Chondrocyte (in vitro differentiated cells): ENCODE data around the gene TMTC2. TPM values are rescaled to one million over a fixed set of nuclear protein-coding genes. Genes with fewer than 3 reads are reported as not detected.

Experiments
- DNase-seq: peaks from one replicate; pipeline ENCODE4 v3.0.0; 2021; ENCODE audit warnings: mixed read lengths, low spot score
- H3K27ac Mint-ChIP-seq: one replicate; pipeline ENCODE4 v1.8.0; 2021; ENCODE audit warnings: mild to moderate bottlenecking, moderate library complexity, mixed read lengths; ENCODE audit not compliant: unreplicated experiment
- H3K27me3 Mint-ChIP-seq: 2 replicates; pipeline ENCODE4 v1.8.0; 2021; ENCODE audit warnings: low read depth, mixed read lengths
- H3K36me3 Mint-ChIP-seq: 2 replicates; pipeline ENCODE4 v1.8.0; 2021; ENCODE audit warnings: low read depth, mixed read lengths
- H3K4me1 Mint-ChIP-seq: 2 replicates; pipeline ENCODE4 v1.8.0; 2021; ENCODE audit warnings: low read depth, mild to moderate bottlenecking, mixed read lengths
- H3K4me3 Mint-ChIP-seq: one replicate; pipeline ENCODE4 v1.8.0; 2021; ENCODE audit warnings: mild to moderate bottlenecking, moderate library complexity, mixed read lengths; ENCODE audit not compliant: unreplicated experiment
- H3K9me3 Mint-ChIP-seq: 2 replicates; pipeline ENCODE4 v1.8.0; 2021; ENCODE audit warnings: low read depth, mixed read lengths
- total RNA-seq: library from RNA; stranded (reverse); gene quantifications from 3 replicates; pipeline ENCODE4 v1.2.1, GENCODE V29; 2021
- TF ChIP-seq, protein P1 (sequence below): fragments of 200-600 bp; sonication (generic); IDR thresholded peaks from 2 replicates; pipeline ENCODE4 v1.5.0; 2021; ENCODE audit warnings: antibody characterized with exemption, mild to moderate bottlenecking, moderate library complexity

Gene TMTC2
- total RNA-seq, 1 donor from 2014 or later, result 1.4 TPM

- no peak for DNase-seq
- no peaks in the 10 kb centered on the region for H3K27me3 Mint-ChIP-seq
- no peak overlapping the region for H3K4me3 Mint-ChIP-seq
- no peak overlapping the region for H3K27ac Mint-ChIP-seq
- TF ChIP-seq, protein P1, sequence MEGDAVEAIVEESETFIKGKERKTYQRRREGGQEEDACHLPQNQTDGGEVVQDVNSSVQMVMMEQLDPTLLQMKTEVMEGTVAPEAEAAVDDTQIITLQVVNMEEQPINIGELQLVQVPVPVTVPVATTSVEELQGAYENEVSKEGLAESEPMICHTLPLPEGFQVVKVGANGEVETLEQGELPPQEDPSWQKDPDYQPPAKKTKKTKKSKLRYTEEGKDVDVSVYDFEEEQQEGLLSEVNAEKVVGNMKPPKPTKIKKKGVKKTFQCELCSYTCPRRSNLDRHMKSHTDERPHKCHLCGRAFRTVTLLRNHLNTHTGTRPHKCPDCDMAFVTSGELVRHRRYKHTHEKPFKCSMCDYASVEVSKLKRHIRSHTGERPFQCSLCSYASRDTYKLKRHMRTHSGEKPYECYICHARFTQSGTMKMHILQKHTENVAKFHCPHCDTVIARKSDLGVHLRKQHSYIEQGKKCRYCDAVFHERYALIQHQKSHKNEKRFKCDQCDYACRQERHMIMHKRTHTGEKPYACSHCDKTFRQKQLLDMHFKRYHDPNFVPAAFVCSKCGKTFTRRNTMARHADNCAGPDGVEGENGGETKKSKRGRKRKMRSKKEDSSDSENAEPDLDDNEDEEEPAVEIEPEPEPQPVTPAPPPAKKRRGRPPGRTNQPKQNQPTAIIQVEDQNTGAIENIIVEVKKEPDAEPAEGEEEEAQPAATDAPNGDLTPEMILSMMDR, result no peak
- H3K4me1 Mint-ChIP-seq, result no peaks in the 10 kb centered on the region
- H3K9me3 Mint-ChIP-seq, result no peaks in the 10 kb centered on the region
- no peaks in the 10 kb centered on the region for H3K36me3 Mint-ChIP-seq
Measured at GRCh38 chr12:83147341-83147740, 460.6 kb downstream of the TMTC2 start.

DNA sequence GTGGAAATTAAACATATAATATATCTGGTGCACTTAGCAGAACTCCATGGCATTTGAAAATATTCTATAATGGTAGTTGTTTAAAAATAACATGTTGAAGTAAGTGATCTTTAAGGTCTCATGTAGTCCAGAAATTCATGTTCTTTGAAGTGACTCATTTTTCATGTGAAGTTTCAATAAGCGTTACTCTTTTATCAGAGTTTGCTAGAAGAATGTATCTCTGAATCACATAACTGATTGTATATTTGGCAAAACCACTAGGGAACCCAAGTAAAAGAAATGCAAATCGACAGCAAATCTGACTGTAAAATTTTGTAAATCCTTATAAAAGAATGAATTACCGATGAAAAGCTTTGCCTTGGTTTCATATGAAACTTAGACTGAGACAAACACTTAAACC, 463.3 kb downstream of the TMTC2 start:
- Mint-ChIP-seq H3K4me1 (no peaks in the 10 kb centered on the region), H3K36me3 (no peaks in the 10 kb centered on the region), H3K9me3 (peaks cover 2% of the 10 kb centered on the region), H3K27ac (no peak overlapping the region), H3K4me3 (no peak overlapping the region), H3K27me3 (peaks cover 1% of the 10 kb centered on the region)
- no peak for DNase-seq
- TF ChIP-seq, protein P1, result no peak

- Mint-ChIP-seq H3K9me3 (peaks cover 4% of the 10 kb centered on the region), H3K27me3 (peaks cover 1% of the 10 kb centered on the region), H3K4me3 (no peak overlapping the region), H3K36me3 (no peaks in the 10 kb centered on the region), H3K27ac (no peak overlapping the region), H3K4me1 (no peaks in the 10 kb centered on the region)
- no peak for DNase-seq
- TF ChIP-seq, protein P1, result no peak
Measured at GRCh38 chr12:83150465-83151189, 463.9 kb downstream of the TMTC2 start.

- Mint-ChIP-seq H3K27me3 (peaks cover 1% of the 10 kb centered on the region), H3K9me3 (peaks cover 4% of the 10 kb centered on the region), H3K27ac (no peak overlapping the region), H3K4me3 (no peak overlapping the region), H3K36me3 (no peaks in the 10 kb centered on the region), H3K4me1 (no peaks in the 10 kb centered on the region)
- DNase-seq, result no peak
- TF ChIP-seq, protein P1, result no peak
Measured at GRCh38 chr12:83153177-83153576, 466.5 kb downstream of the TMTC2 start.

GRCh38 chr12:83156815-83157214, 470.1 kb downstream of the TMTC2 start:
- Mint-ChIP-seq H3K4me3 (no peak overlapping the region), H3K4me1 (no peaks in the 10 kb centered on the region), H3K27me3 (peaks cover 7% of the 10 kb centered on the region), H3K9me3 (peaks cover 4% of the 10 kb centered on the region), H3K36me3 (no peaks in the 10 kb centered on the region), H3K27ac (no peak overlapping the region)
- no peak for DNase-seq
- TF ChIP-seq, protein P1, result no peak
